Lower leg skin (tissue), 3 donors: ENCODE results near the gene LHFPL3.

ENCODE experiments used
- POLR2A ChIP-seq, 2 donors: fragments of 450-650 bp; IDR thresholded peaks; one replicate each; pipeline ENCODE4 v1.6.1; 2016 to 2017; ENCODE audit warnings: antibody characterized with exemption in 2 of 2, mild to moderate bottlenecking in 1 of 2, moderate library complexity in 1 of 2
- TF ChIP-seq, protein P1 (sequence below), 3 donors: fragments of 450-650 bp; IDR thresholded peaks; one replicate each; pipeline ENCODE4 v1.5.1; 2016; ENCODE audit warnings: antibody characterized with exemption in 3 of 3, mild to moderate bottlenecking in 3 of 3, moderate library complexity in 2 of 3

DNA sequence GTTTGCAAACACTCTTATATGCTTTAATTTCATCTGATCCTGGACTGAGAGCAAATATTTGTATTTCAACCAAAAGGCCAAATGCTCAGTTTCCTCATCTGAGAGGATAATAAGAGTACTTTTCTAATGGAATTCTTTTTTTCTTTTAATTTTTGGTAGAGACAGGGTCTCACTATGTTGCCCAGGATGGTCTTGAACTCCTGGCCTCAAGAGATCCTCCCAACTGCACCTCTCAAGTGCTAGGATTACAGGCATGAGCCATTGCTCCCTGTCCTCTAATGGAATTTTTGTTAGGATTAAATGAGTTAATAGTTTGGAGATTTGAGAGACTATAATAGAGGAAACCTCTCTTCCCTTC, 617.2 kb downstream of the LHFPL3 start:
- TF ChIP-seq, protein P1, sequence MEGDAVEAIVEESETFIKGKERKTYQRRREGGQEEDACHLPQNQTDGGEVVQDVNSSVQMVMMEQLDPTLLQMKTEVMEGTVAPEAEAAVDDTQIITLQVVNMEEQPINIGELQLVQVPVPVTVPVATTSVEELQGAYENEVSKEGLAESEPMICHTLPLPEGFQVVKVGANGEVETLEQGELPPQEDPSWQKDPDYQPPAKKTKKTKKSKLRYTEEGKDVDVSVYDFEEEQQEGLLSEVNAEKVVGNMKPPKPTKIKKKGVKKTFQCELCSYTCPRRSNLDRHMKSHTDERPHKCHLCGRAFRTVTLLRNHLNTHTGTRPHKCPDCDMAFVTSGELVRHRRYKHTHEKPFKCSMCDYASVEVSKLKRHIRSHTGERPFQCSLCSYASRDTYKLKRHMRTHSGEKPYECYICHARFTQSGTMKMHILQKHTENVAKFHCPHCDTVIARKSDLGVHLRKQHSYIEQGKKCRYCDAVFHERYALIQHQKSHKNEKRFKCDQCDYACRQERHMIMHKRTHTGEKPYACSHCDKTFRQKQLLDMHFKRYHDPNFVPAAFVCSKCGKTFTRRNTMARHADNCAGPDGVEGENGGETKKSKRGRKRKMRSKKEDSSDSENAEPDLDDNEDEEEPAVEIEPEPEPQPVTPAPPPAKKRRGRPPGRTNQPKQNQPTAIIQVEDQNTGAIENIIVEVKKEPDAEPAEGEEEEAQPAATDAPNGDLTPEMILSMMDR (IDR thresholded peaks at IDR 0.05) = no peak
- TF ChIP-seq POLR2A (IDR thresholded peaks at IDR 0.05) = no peak
